Stimulated activated CD8-positive, alpha-beta memory T cell treated with anti-CD3 and anti-CD28 coated beads, Interleukin-2, amount 100 ng/mL, for 48 hours (primary cell): ENCODE results near the gene B3GLCT.

Experiments used
- DNase-seq, 2 donors: peaks; one replicate each; pipeline ENCODE4 v3.0.0-alpha.2; 2020; ENCODE audit warnings: low read depth in 2 of 2

B3GLCT gene

DNA sequence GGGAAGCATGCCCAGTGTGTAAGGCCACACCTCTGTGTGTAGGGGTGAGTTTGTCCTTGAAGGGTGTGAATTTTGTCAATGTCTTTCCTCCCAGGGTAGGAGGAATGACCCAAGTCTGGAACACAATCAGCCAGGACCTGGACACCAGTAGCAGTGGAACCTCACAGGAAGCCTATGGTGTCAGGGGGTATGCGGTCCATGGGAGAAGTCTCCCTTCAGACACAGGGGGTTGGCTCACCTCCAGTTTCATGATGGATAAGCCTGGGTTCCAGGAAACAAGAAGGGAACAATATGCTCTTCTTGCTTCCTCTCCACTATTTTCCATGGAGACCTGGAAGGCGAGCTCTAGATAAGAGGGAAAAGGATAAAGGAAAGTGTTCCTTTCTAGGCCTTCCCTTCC, 23.9 kb downstream of the B3GLCT start:
- no peak for DNase-seq

DNA sequence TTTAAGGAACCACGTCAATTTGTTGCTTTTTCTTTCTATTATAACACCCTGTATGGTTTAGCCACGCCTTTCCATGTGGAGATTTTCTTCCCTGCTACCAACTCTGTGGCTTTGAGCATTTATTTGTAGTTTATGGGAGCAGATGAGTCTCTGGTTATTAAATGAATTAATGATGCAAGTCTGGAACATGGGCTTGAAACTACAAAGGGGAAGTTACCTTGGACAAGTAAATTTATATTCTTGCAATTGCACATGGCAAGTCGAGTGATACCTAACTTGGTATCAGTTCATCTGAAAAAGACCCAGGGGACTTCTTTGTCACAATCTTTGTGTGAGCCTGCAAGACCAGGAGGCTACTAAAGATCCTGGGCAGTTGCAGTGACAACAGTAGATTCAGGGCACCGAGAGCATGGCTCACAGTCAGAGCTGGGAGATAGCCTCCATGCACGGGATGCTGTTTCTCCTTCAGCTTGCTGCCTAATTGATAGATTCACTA, 24.4 kb downstream of the B3GLCT start:
- no peak for DNase-seq

DNA sequence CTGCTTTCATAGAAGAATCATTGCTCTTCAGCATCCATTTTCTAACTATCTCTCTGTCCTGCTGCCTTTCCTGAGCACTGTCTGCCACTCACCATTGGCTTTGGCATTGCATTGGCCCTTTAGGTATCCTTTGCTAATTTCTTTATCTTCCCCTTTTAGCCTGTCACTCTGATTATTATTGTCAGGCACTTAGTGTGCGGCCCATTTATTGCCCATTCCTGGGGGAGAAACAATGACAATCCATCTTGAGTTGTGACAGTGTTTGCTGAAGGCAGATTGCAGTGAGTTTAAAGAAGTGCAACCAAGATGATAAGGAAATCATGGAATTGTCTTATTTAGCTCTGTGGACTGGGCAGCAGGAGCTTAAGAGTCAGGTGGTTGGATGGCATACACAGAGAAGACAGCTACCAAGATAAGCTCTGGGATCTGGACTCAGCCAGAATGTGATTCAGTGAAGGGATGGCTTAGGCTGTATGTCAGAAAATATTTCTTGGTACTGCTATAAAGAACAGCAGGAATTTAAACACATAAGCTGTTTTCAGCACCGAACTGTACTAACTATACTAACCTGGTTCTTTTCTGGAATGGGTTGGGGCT, 25.3 kb downstream of the B3GLCT start:
- no peak for DNase-seq

DNA sequence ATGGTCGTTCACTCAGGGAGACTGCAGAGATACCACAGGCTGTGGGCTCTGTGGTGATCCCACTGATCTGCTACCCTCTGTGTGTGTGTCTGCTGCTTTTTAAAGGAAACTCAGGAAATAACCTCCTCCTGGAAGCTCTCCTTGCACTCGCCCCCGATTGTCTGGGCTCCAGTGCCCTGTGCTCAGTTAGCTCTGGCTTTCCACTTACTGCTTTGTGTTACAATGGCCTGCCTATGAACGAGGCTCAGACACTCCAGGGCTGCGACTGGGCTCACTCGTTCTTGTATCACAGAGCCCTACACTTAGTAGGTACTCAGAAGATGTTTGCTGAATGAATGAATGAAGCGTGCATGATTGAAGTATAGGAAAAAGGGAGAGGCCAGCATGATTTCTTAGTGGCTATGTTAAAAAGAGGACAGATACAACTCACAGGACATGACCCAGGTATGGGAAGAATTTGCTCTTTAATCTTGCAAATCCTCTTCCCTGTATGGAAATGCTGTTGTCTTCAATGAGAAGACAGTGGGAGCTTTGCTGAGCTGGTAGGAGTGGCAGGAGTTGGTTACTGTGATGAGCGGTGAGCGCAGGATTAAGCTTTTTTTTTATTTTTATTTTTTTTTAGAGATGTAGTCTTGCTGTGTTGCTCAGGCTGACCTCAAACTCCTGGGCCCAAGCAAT, 26.4 kb downstream of the B3GLCT start:
- no peak for DNase-seq

DNA sequence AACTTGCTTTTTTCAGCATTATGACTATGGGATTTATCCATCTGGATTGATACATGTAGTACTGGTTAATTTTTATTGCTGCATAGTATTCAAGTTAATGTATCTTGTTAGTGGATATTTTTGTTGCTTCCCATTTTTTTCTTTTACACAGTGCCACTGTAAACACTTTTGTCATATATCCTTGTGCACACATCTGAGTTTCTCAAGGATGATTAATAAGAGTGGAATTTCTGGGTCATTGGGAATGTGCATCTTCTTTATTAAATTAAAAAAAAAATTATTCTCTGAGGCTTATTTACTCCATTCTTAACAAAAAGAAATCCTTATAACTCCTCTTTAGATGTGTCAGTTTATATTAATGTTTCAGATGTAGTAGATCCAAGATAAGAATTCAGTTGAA, 27.3 kb downstream of the B3GLCT start:
- DNase-seq, result no peak

DNA sequence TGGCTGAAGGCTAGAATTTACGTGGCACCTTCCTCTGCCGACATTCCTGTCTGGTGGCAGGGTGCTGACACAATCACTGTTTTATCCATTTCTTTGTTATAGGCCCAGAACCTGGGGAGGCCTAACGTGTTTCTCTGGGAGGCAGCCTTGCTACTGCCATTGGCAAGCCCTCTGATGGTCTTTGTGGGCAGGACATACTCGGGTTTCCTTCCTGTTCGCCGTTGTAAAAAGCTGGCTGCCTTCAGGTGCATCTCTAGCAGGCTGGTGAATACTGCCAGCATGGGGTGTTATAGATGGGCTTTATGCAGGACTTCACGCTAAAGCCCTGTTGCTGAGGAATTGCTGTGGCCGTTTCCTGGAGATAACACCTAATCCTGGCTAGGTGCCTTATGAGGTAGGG, 28.1 kb downstream of the B3GLCT start:
- DNase-seq, result no peak

DNA sequence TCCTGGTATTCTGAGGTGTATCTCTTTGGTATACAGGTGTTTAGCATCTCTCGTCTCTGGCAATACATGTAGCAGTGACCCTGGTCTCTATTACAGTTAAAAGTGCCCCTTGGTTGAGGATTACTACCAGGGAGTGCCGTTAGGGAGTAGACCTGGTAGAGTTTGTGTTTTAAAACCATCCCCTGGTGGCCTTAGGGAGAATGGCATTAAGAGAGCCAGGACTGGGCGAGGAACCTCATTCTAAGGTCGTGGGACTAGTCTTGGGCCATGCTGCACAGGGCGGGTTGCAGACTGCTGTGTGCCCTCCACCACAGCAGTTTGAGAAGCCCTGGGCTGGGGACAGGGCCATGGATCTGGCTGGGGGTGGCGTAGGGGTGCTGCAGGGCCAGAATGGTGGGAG, 35.0 kb downstream of the B3GLCT start:
- no peak for DNase-seq

DNA sequence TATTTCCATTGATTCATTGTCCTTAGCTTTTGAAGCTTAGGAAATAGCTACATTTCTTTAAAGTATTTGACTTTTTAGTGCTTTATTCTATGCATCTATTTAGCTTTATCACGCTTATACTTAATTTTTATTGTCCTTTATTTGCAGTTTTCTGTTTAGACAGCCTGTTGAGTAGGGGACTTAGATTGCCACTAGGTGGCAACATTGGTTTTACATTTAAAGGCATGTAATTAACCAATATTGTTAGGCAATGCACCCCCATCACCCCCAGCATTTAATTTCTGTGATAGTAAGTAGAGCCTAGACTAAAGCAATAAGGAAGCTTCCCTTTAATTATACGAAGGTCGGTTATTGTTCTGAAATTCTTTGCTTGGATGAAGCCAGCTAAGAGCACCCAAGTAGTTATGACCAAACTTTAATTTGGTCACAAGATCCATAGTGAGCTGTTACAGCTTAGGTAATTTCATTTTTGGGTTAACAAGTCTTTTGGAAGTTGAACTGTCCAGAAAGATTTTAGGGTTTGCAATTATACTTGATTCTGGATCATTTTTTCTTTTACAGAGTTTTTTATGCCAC, 36.5 kb downstream of the B3GLCT start:
- DNase-seq, result no peak

DNA sequence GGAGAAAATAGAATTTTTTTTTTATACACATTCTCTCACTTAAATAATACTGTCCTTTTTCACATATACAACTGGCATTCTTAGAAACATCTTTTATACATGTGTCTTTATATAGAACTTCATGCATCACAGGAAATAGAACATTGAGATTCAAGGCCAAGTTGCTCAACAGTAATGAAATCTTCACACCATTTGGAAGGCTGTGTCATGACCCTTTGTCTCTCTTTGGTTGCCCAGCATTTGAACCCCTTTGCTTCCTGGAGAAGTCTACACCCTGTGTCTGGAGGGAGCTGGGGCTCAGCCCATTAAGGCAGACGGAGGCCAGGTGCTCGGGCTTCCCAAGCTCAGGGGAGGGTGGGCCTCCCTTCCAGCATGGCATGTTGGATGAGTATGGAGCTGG, 41.1 kb downstream of the B3GLCT start:
- DNase-seq, result no peak

DNA sequence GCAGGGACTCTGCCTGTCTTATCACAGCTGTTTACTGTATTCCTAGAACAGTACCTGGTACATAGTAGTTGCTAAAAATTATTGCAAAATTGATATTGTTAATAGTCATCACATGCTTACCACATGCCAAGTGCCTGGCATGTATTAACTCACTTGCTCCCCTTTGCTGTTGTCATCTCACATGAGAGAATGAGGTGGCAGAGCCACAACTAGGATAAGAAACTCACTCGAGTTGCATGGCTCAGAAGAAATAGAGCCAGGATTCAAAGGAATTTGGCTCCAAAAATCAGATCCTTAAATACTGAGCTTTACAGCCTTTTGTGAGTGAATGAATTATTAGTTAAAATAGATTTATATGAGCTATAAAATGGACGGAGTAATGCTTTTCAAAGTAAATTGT, 42.6 kb downstream of the B3GLCT start:
- no peak for DNase-seq

DNA sequence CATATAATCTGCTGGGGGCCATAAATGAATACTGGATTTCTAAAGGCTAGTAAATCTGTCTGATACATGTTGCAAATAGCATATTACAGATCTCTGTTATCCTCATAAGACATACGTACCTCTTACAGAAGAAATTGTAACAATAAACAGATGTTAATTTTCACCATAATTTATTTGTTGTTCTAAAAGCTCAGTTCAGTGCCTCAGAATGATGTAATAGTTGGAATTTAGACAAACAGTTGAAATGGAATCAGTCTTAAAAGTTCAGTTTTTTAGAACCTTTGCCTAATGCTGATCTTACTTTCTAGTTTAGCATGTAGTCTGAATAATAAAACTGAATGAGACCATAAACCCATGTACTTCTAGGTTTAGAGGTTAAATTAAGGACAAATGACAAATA, 43.1 kb downstream of the B3GLCT start:
- DNase-seq, result no peak

DNA sequence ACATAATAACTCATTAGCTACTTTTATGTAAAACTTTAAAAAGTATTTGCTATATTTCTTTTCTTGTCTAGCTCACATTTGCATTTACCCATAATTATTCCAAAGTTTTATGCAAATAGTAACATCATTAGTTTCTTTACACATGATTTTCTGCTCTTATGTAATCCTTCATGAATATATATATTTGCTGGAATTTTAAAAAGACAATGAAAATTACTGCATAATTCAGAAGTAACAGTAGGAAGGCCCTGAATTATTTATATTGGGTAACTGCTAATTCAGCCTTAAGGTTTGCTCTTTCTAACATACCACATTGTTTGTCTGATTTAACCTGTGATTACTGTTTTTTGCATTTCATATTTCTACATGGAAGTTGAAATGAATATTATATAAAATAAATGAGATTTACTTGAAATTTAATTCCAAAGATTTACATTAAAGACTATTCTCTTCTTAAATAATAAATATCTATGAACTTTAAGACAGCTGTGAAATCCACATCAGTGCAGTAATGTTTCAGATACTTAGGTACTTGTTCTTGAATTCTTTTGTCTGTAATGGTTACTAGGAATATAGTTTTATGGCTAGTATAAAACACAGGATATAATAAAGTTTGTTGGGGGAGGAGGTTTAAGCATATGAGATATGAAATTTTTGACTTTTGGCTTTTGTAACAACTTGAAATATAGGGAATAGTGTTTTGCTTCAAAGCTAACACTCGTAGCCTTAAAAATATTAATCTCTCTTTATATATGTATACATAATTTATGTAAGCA, 46.0 kb downstream of the B3GLCT start:
- no peak for DNase-seq

DNA sequence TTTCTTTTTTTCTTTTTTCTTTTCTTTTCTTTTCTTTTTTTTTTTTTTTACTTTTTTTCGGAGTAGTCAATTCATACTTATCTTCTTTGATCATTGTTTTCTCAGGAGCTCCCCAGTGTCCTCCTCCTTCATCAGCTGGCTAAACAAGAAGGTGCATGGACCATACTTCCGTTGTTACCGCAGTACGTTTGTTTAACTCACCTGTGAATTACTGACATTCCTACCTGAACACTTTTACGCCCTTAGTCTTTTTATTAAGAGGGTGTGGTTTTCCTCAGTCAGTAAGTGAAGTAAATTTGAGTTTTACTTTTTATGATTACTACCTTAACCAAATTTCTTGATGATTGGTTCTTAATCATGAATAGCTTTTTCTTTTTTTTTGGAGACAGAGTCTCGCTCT, 47.1 kb downstream of the B3GLCT start:
- no peak for DNase-seq

DNA sequence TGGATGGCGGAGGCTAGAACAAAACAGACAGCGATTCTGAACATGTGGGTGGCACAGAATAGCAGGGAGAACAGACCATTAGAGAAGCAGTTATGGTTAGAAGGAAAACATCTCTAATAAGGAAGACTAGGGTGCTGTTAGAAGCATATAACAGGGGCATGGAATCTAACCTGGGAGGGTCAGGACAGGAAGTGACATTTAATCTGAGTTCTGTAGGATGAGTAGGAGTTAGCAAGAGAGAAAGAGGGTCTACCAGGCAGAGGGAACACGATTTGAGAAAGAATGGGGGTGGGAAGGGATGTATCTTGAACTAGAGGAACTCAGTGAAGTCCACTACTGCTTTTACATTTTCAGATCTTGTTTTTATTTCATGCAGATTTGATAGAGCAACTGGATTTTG, 48.6 kb downstream of the B3GLCT start:
- DNase-seq, result no peak

DNA sequence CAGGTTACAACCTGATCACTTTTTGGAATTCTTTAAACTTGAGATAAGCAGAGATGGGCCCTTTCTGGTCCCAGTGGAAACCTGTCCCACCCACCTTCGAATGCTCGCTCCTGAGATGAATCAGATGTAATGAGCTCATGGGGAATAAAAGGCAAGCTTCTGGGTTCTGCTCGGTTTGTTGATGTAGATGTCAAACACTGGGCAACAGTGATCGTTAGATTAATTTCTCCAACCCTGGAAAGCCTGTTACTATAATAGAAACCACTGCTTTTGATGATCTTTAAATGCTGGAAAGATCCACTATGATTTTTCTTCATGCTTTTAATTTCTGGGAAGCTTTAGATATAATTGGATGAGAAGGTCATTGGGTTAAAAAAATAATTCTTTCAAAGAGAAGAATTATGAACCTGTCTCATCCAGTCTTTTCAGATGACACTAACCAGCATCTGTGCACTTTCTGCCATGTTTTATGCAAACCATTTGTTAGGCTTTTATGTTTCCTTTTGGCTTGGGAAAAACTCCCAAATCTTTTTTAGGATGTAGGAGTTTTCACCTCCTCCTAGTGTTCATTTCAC, 49.3 kb downstream of the B3GLCT start:
- no peak for DNase-seq

DNA sequence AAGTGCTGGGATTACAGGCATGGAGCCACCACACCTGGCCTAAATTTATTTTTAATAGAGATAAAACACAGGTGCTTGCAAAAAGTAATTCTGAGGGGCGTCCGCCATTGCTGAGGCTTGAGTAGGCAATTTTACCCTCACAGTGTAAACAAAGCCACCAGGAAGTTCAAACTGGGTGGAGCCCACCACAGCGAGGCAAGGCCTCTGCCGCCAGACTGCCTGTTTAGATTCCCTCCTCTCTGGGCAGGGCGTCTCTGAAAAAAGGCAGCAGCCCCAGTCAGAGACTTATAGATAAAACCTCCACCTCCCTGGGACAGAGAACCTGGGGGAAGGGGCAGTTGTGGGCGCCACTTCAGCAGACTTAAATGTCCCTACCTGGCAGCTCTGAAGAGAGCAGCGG, 50.7 kb downstream of the B3GLCT start:
- no peak for DNase-seq

DNA sequence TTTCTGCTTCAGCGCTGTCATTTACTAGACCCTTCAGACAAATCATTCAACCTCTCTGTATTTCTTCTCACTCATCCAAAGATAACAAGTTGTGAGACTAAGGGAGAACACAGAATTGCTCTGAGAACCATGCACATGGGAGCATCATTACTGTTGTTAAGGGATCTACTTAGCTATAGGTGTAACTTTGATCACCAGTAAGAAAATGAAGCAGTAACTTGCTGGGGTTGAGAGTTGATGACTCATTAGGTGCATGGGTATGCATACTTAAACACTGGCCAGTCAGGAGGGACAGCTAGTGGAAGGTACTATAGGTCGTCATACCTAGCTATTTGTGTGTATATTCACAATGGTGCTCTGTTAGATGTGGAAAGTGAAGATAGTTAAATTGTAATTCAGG, 61.5 kb downstream of the B3GLCT start:
- DNase-seq, result no peak

DNA sequence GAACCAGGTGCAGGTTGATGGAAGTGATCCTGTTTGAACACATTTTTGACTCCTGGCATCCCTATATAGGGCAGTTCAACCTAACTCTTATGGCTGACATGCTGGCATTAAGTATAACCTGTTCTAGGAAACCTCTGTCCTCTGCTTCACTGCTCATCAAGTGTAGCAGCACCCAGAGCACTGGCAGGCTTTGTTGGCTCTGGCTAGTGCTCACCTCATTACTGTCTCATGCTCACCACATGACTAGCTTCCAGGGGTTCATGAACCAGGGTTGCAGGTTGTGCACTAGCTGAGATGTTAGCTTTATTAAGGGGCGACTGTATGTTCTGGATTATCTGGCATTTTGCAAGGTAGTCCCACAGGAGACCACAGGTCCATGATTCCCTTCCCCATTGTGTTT, 63.6 kb downstream of the B3GLCT start:
- DNase-seq, result no peak

DNA sequence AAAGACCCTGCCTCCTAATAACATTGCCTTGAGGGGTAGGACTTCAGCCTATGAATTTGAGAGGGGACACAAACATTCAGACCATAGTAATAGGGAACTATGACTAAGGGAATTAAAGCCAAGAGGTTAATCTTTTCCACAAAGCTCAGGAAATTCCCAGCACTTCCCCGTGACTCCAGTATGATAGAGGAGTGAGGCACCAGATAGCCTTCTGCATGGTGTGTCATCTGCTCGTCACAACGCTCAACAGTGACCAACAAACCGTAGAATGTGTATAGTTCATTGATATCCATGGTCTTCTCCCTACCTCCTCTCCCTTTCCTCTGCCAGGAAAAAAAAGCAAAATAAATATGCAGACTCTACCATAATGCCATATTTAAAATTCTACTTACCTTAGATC, 64.4 kb downstream of the B3GLCT start:
- no peak for DNase-seq

DNA sequence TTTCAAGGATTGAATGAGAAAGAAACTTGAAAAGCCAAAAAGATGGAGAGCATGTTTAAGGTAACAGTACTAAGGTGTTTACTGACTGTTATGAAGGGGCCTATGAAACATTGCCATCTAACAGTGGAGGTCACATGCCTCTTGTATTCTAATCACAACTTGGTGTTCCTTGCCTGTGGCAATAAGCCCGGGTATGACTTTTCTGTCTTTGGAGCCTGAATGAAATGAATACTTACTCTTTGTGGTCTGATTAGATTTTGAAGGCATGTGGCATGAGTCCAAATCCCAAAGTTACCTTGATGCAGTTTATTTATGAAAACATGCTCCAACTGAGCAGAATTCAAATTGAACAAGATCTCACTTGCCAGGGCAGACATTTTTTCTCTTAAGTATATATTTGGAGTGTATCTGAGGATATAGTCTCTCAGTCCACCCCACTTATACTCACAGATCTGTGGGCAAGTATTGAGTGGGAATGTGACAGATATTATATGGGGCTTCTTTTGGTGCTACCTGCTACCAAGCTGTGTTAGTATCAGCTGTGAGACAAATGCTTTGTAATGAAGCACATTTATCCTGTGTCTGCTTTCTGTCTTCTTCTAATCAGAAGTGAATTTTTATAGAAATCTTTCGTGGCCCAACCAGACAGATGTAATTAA, 67.5 kb downstream of the B3GLCT start:
- no peak for DNase-seq

DNA sequence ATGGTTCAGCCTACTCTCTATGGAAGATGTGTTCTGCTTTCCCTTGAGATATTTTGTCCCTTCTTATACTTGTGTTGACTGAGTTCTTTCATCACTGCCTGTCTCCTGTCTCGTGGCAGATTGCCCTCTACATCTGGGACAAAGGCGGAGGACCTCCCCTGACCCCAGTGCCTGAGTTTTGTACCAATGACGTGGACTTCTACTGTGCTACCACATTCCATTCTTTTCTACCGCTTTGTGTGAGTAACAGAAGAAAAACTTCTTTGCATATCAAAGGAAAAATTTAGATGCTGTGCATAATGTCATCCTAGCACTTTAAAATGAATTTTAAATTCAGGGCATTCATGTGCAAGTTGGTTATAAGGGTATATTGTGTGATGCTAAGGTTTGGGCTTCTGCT, 74.6 kb downstream of the B3GLCT start:
- no peak for DNase-seq

DNA sequence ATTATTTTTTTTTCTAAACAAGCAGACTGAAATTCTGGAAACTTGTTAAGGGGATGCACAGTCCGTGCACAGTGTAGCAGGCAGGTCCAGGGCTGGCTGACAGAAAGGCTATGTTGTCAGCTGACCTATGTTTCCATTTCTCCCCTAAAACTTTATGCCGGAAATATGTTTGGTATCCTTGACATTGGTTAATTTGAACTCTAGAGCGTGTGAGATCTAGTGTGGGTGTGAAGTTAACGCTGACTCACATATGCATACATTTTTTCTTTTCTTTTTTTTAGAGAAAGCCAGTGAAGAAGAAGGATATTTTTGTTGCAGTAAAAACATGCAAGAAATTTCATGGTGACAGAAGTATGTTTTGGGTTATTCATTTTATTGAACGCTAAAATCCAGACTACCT, 76.6 kb downstream of the B3GLCT start:
- no peak for DNase-seq
